8988T (cell line): ENCODE data around the gene SLC5A4.

Source experiments
- DNase-seq: peaks from one replicate; pipeline ENCODE4 v3.0.0; 2011

Gene SLC5A4

GRCh38 chr22:32232191-32232830 is 22.8 kb downstream of the SLC5A4 start:
- DNase-seq = no peak

DNA sequence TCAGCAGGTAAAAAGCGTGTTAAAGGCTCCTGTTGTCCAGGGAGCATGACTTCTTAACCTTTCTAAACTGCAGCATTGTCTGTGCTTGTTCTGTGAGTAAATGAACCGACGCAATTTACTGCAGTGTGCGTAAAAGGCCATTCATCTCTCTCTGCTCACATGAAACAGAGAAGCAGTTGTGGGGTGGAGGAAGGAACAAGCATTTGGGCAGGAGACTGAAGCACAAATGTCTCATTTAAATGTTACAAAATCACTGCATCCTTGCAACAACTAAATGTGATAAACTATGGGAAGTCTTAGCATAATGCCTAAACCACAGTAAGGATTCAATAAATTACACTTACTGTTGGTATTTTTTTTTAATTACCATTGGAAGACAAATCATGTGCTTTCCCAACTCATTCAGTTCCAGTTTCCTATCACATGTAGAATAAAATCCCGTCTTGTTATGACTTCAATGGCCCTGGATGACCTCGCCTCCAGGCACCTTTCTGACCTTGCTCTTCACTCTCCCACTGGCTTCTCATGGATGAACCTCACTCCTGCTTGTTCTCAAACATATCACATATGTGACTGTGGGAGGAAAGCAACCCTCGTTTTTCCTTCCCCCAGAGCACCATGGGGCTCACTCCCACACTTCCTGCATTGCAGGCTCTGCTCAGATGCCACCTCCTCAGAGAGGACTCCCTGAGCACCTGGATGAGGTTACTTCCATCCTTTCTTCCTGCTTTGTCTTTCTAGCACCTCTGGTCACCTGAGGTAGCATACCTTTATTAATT is 28.6 kb downstream of the SLC5A4 start:
- DNase-seq = no peak

- no peak for DNase-seq
These were observed 32.2 kb downstream of the SLC5A4 start for GRCh38 chr22:32222991-32223390.

DNA sequence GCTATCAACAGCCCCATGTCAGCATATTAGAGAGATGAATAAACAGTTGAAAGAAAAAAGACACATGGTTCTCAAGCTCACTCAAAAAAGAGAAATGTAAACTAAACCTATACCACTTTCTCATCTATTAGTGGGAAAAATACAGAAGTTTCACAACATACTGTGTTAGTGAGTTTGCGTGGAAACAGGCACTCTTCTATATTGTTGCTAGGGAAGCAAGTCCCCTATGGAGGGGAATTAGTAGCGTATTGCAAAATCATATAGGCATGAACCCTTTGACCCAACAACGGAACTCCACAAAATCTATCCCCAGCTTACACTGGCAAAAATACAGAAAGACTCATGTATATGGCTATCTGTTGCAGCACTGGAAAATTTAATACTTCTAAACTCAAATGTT is 36.1 kb downstream of the SLC5A4 start:
- DNase-seq = no peak

DNA sequence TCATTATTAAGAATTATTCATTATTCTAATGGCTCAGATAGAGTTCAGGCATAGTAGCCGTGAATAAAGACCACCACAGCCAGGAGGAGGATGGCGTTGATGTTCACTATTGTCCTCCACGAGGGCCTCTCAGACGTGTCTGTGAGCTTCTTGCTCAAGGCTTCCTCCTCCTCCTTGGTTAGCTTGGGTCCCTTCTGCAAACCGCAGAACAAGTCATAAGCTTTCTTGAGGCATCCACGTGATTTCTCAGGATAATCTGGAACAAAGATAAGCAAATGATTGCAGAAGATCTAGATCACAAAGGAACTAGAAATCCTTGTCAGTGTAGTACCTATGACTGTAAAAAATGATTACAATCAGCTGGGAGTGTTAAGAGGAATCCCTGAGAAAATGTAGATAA is 36.7 kb downstream of the SLC5A4 start:
- no peak for DNase-seq

DNA sequence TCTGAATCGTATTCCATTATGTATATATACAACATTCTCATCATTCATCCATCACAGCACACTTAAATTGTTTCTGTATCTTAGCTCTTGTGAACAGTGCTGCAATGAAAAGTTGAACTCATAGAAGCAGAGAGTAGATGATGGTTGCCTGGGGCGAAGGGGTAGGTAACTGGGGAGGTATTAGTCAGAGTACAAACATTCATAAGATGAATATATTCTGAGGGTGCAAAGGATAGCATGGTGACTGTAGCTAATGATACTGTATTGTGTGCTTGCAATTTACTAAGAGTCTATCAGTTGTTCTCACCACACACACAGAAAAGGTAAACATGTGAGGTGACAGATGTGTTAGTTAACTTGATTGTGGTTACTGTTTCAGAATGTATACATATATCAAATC is 37.7 kb downstream of the SLC5A4 start:
- DNase-seq = no peak

DNA sequence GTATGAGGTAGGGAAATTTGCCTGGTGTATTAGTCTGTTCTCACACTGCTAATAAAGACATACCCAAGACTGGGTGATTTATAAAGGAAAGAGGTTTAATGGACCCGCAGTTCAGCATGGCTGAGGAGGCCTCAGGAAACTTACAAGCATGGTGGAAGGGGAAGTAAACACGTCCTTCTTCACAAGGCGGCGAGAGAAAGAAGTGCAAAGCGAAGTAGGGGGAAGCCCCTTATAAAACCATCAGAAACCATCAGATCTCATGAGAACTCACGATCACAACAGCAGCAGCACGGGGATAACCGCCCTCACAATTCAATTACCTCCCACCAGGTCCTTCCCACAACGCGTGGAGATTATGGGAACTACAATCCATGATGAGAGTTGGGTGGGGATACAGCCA is 38.2 kb downstream of the SLC5A4 start:
- no peak for DNase-seq

DNA sequence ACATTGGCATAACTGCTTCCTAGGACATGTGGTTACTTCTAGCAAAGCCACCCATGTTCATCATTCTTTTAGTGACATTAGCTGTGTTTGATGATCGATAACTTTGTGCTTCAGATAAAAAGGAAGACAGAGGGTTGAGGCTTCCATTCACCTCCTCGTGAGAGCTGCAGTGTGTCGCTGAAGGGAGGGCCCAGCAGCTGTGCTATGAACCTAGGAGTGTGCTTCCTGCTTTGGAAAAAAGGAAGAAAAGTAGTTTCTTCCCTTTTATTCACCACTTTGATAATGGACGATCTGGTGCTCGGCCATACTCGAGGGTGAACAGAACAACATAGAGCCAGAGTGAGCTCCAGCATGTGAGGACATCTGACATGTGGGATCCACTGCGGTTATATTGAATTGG is 44.1 kb downstream of the SLC5A4 start:
- no peak for DNase-seq

- no peak for DNase-seq
These were observed 46.5 kb downstream of the SLC5A4 start for GRCh38 chr22:32208681-32209080.

- no peak for DNase-seq
These were observed 47.1 kb downstream of the SLC5A4 start for GRCh38 chr22:32207971-32208480.

- DNase-seq = peak; percentile 36
These were observed 48.1 kb downstream of the SLC5A4 start for GRCh38 chr22:32206774-32207758.

DNA sequence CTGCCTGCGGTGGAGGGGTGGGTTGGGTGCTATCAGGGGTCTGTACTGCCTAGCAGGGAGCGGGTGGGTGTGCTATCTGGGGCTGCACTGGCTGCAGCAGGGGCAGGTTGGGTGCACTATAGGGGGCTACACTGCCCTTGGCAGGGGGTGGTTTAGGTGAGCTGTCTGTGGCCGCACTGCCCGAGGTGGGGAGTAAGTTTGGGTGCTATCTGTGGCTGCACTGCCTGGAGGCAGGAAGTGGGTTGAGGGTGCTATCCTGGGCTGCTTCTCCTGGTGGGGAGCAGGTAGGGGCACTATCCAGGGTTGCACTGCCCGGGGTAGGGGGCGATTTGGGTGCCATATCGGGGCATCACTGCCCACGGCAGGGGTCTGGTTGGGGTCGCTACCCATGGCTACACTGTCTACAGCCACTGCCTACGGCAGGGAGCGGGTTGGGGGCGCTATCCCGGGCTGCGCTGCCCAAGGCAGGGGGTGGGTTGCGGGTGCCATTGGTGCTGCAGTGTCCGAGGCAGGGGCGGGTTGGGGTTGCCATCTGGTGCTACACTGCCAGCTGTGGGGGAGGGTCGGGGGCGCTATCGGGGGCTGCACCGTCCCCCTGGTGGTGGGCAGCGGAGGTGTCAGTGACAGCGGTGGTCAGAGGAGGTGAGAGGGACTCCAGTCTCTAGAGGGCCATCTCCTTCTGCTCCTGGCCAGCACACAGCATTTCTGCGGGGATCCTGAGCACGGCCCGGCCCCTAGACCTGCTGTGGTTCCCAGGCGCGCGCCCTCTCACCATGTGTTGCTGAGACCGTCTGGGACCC is 49.0 kb downstream of the SLC5A4 start:
- no peak for DNase-seq

- no peak for DNase-seq
These were observed 50.1 kb downstream of the SLC5A4 start, which contains the start of gene RFPL2 for GRCh38 chr22:32204856-32205722. TSS of gene RFPL2 (minus strand) at chr22:32205073. CDS start at chr22:32202451, 2,622 bp downstream.

DNA sequence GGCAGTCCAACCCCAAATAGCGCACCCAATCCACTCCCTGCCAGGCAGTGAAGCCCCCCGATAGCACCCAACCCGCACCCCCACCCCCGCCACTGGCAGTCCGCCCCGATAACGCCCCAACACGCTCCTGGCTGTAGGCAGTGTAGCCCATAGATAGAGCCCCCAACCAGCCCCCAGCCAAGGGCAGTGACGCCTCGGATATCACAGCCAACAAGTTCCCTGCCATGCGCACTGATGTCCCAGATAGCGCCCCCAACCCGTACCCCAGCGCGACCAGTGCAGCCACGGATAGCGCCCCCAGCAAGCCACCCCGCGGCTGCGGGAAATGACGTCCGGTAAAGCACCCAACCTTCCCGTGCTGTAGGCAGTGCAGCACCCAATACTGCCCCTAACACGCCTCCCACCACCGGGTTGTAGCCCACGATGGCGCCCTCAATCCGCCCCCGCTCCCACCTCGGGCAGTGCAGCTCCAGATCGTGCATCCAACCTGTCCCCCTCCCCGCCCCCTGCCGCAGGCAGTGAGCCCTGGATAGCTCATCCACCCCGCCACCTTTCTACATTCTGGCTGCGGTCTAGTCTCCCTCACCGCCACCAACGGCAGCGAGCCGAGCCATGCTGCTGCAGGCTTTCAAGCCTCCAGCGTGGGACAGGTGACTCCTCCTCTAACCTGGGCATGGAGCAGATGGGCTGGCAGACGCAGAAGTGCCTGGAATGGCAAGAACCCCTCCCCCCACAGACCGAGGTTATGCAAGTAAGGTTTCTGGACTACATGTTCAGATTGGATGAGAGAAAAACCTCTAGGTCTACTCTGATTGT is 50.9 kb downstream of the SLC5A4 start:
- no peak for DNase-seq

DNA sequence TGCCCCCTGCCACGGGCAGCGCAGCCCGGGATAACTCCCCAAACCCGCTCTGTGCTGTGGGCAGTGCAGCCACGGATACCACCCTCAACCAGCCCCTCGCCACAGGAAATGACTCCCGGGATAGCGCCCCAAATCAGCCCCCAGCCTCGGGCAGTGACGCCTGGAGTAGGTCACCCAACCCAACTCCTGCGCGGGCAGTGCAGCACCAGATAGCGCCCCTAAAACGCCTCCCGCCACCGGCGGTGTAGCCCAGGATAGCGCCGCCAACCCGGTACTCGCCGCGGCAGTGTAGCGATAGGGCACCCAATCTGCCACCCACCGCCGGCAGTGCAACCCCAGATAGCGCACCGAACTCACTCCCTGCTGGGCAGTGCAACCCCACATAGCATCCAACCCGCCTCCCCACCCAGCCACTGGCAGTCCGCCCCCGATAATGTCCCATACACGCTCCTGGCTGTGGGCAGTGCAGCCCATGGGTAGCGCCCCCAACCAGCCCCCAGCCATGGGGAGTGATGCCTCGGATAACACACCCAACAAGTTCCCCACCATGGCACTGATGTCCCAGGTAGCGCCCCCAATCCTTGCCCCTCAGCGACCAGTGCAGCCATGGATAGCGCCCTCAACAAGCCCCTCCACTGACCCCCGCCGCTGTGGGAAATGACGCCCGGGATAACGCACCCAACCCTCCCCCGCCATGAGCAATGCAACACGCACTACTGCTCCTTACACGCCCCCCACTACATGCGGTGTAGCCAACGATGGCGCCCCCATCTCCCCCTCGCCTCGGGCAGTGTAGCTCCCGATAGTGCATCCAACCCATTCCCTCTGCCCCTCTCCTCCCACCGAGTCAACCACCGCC is 51.7 kb downstream of the SLC5A4 start:
- no peak for DNase-seq

DNA sequence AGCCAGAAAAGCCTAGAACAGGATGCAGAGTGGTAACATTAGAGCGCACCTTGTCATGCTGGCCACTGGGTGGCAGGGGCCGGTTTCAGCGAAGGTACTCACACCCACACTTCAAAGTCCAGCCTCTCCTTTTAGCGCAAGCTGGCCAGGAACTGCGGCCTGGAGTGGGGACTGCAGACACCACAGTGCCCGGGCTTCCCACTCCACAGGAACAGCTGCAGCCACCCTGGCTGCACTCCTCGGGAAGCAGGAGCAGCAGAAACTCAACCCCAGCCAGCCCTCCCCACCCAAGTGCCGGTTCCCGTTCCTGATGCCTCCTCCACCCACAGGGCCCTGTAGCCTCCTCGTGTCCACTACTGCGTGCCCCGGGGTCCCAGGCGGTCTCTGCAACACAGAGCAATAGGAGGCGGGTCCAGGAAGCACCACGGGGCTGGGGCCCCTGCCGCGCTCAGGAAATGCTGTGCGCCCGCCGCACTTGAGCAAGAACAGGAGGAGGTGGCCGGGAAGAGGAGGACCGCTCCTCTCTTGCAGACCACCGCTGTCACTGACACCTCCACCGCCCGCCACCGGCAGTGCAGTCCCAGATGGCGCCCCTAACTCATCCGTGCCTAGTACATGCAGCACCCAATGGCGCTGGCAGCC is 52.5 kb downstream of the SLC5A4 start:
- peak; percentile 70 for DNase-seq

DNA sequence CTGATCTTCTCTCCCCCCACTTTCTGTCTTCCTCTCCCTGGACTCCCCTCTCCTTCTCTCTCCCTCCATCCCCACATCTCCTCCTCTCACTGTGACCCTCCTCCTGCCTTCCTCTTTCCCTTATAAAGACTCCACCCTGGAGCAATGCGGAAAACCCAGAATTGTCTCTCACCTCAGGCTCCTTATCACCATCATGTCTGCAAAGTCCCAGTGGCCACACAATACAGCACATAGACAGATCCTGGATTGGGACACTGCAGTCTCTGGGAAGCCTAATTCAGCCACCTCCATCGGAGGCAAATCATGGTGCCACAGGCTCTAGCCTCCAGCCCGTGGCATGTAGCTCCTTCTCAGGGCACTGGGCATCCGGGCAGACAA is 53.0 kb downstream of the SLC5A4 start:
- DNase-seq = no peak

GRCh38 chr22:32200752-32201151 is 54.4 kb downstream of the SLC5A4 start:
- no peak for DNase-seq

- DNase-seq = no peak
These were observed 55.2 kb downstream of the SLC5A4 start for GRCh38 chr22:32199961-32200360.
